Body of pancreas (tissue), 4 donors: ENCODE results near the gene PFKFB2. TPM values are rescaled to one million over a fixed set of nuclear protein-coding genes. Genes with fewer than 3 reads are reported as not detected.

Experiments used
- ATAC-seq: fragments of 150-250 bp; one replicate; pipeline ENCODE4 v1.9.1; 2016
- DNase-seq, 4 donors: peaks; one replicate each; pipeline ENCODE4 v3.0.0-alpha.2; 2019
- H3K27ac ChIP-seq, 4 donors: fragments of 200-600 bp; sonication (generic); 1 replicate in 3 of 4; 2 replicates in 1 of 4; pipeline versions ENCODE4 v1.5.1 to v1.6.1; 2016 to 2019; ENCODE audit warnings: mild to moderate bottlenecking in 1 of 4, mixed read lengths in 1 of 4, moderate library complexity in 1 of 4
- H3K27me3 ChIP-seq, 2 donors: fragments of 200-600 bp; sonication (generic); one replicate each; pipeline ENCODE4 v1.6.0; 2016; ENCODE audit warnings: mild to moderate bottlenecking in 1 of 2
- H3K36me3 ChIP-seq, 2 donors: fragments of 200-600 bp; sonication (generic); replicated peaks in 1 of 2; 2 replicates each; pipeline ENCODE4 v1.5.1; 2016; ENCODE audit warnings: low read depth in 2 of 2; ENCODE audit not compliant: insufficient read depth in 1 of 2
- H3K4me1 ChIP-seq: fragments of 200-600 bp; sonication (generic); one replicate; pipeline ENCODE4 v1.6.0; 2016
- H3K4me3 ChIP-seq, 2 donors: fragments of 200-600 bp; sonication (generic); 1 replicate in 1 of 2; 2 replicates in 1 of 2; pipeline ENCODE4 v1.5.1; 2016 to 2019
- H3K9me3 ChIP-seq, 3 donors: fragments of 200-600 bp; sonication (generic); 1 replicate in 2 of 3; 2 replicates in 1 of 3; pipeline ENCODE4 v1.5.1; 2016
- POLR2A ChIP-seq, 3 donors: fragments of 450-650 bp; IDR thresholded peaks; one replicate each; pipeline ENCODE4 v1.6.1; 2016; ENCODE audit warnings: antibody characterized with exemption in 3 of 3, mild to moderate bottlenecking in 2 of 3
- WGBS, 2 donors: methylation state at CpG; one replicate each; pipeline ENCODE4 v1.1.5; 2017; 5-methylcytosine and 5-hydroxymethylcytosine counted together
- intact Hi-C: fragments of 100-400 bp; cut with DNase I; formaldehyde crosslinking; loops from one replicate; pipeline ENCODE4 v1.15.1; 2023
- total RNA-seq, 2 donors: library from RNA; depleted of rRNA; stranded (reverse); fragments of >200 nt; gene quantifications; one replicate each; pipeline ENCODE4 v1.1.0, GENCODE V29; 2016
- TF ChIP-seq, protein P1 (sequence below), 7 experiments: fragments of 450-650 bp in 4 of 7; fragments of 200-600 bp in 3 of 7; sonication (generic) in 3 of 7; IDR thresholded peaks; one replicate each; pipeline ENCODE4 v1.5.1; 2016 to 2019; ENCODE audit warnings: antibody characterized with exemption in 7 of 7

The PFKFB2 gene
- total RNA-seq, 2 donors from 2014 or later = 4.9 to 9.3 TPM

DNA sequence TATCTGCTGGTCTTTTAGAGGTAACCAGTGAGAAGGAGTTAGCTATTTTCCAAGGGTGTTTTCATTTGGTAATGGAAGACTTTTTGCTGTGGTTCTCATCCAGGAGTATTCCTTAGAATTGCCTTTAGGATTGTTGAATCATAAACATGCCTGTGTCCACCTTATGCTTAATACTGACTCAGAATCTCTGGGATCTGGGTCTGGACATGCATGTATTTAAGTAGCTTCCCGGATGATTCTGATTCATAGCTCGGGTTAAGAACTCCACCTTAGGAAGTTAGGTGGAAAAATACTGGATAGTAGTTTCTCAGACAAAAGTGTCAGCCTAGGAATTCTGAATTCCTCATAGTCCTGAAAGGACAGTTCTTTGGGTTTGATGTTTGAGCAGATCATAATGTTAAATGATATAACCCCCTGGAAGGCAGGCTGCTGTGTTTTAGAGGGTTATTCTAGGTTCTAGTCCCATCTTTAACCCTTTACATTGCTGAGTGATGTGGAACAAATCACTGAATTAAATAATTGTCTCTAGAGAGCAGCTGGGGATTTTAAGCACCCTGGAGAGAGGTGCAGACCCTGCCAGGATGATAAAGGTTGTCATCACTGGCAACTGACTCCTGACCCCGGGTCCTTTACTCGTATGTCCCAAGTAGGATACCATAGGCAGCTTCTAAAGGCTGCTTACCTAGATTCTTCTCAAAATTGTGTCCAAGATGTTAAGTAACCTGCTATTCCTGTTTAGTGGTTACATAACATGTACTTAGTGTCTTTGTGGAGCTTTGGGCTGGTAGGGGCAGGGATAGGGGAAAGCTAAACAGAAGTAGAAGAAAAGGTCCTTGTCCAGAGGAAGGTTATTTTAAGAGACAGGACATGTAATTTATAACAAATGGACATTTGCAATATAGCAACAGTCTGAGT, 21.1 kb downstream of the PFKFB2 start:
- no peak overlapping the region for H3K27ac ChIP-seq
- intact Hi-C loops = no loop called here
- H3K36me3 ChIP-seq = peaks cover 0 to 6% of the 10 kb centered on the region in 2 donors
- WGBS, 2 donors = 54 to 68% methylated on average over 4 of the region's 4 CpGs
- H3K4me1 ChIP-seq = no peaks in the 10 kb centered on the region
- ATAC-seq (no peak), DNase-seq (no peak)
- no peaks in the 10 kb centered on the region for H3K9me3 ChIP-seq
- no peaks in the 10 kb centered on the region for H3K27me3 ChIP-seq
- TF ChIP-seq POLR2A (IDR thresholded peaks at IDR 0.05) = no peak
- TF ChIP-seq, protein P1, sequence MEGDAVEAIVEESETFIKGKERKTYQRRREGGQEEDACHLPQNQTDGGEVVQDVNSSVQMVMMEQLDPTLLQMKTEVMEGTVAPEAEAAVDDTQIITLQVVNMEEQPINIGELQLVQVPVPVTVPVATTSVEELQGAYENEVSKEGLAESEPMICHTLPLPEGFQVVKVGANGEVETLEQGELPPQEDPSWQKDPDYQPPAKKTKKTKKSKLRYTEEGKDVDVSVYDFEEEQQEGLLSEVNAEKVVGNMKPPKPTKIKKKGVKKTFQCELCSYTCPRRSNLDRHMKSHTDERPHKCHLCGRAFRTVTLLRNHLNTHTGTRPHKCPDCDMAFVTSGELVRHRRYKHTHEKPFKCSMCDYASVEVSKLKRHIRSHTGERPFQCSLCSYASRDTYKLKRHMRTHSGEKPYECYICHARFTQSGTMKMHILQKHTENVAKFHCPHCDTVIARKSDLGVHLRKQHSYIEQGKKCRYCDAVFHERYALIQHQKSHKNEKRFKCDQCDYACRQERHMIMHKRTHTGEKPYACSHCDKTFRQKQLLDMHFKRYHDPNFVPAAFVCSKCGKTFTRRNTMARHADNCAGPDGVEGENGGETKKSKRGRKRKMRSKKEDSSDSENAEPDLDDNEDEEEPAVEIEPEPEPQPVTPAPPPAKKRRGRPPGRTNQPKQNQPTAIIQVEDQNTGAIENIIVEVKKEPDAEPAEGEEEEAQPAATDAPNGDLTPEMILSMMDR (IDR thresholded peaks at IDR 0.05) = no peak
- no peak overlapping the region for H3K4me3 ChIP-seq

DNA sequence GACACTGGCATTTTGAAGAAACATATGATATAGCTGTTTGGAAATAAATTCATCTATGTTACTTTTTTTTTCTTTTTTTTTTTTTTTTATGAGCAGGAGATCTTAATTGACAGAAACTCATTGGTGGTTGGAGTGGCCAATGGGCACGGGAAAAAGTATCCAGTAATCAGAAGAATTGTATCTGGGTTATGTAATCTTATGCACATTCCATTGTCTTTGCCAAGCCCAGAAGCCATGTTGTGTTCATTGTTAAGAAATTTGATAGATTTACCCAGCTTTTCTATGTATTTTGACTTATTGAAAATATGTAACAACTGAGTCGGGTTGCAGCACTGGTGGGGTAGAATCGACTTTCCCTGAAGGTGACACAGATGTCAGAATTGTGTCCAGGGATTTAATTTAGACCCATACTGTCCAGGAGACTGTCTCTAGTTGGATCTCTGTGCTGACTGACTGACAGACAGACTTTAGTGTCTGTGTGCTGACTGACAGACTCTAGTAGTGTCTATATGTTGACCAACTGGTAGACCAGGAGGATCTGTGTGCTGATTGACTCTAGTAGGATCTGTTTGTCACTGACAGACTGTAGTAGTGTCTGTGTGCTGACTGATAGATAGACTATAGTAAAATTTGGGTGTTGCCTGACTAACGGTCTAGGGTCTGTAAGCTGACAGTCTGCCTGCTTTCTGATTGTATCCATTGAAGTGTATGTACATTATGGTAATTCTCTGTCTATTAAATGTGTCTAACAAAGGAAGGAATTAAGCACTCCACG, 23.3 kb downstream of the PFKFB2 start:
- Histone ChIP-seq H3K27ac (no peak overlapping the region), H3K27me3 (no peaks in the 10 kb centered on the region), H3K36me3 (no peaks in the 10 kb centered on the region), H3K4me1 (no peaks in the 10 kb centered on the region), H3K4me3 (no peak overlapping the region), H3K9me3 (no peaks in the 10 kb centered on the region)
- 61 to 66% methylated on average over 5 of the region's 5 CpGs for WGBS, 2 donors
- TF ChIP-seq, protein P1 (IDR thresholded peaks at IDR 0.05) = no peak
- TF ChIP-seq POLR2A (IDR thresholded peaks at IDR 0.05) = no peak
- no peak for ATAC-seq
- DNase-seq = no peak
- intact Hi-C loops = no loop called here

DNA sequence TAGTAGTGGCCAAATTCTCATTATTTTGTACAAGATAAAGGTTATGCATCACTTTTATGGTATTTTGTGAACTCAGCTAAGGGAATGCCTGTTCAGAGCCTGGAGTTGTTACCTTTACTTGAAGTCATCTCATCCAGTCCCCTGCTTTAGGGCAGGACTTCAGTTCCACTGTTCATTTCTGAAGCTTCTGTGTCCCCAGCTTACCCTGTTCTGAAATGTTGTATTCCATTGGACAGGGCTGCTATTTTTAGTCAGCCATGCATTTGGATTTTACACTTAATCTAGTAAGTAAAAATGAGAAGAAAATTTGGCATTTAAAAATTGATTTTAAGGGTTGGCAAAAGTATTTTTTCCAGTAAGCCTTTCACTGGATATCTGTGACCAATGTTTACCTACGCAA, 23.9 kb downstream of the PFKFB2 start:
- Histone ChIP-seq H3K4me1 (no peaks in the 10 kb centered on the region), H3K27ac (no peak overlapping the region), H3K27me3 (no peaks in the 10 kb centered on the region), H3K9me3 (no peaks in the 10 kb centered on the region), H3K36me3 (no peaks in the 10 kb centered on the region), H3K4me3 (no peak overlapping the region)
- WGBS, 2 donors = 97 to 100% methylated on average over 1 of the region's 1 CpG
- ATAC-seq = no peak
- DNase-seq = no peak
- intact Hi-C loops = no loop called here
- TF ChIP-seq, protein P1 (IDR thresholded peaks at IDR 0.05) = no peak
- no peak for TF ChIP-seq POLR2A (IDR thresholded peaks at IDR 0.05)

DNA sequence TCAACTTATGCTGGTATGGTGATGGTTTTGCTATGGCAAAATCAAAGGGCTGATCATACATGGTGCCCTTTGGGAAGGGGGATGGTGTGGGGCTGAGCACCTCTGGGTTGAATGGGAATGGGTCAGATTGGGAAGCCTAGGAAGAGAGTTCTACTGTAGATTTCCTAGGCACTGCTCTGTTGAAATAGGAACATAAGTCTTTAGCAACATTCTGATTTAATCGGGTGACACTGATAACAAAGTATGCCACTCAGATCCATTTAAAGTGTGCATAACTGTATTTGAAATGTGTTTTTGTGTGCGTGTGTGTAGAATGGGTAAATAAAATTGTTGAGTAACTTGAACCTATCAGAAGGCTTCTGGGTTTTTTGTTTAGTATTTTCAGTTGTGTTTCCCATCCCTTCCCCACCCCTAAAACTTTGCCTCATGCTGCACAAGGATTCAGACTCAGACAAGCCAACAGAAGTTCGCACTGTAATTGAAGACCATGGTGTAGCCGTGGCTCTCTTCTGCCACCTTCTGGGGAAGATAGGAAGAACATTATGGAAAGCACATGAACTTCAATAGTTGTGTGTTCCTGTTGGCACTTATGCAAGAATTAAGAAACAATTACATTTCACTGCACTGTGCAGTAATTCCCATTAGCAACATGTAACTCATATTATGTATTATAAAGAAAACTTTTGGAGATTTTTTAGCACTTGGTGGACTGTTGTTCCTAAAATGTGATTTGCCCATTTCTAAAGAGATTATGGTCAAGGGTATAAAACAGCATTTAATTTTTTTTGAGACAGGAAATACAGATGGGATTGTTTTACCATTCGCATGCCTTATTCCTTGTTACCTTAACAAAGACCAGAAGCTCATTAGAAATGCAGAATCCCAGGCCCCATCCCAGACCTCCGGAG, 24.6 kb downstream of the PFKFB2 start:
- no peaks in the 10 kb centered on the region for H3K9me3 ChIP-seq
- 26 to 31% methylated on average over 6 of the region's 6 CpGs for WGBS, 2 donors
- intact Hi-C loops = no loop called here
- DNase-seq (peak; percentile 68 to 84 (median 76)), ATAC-seq (peak; percentile 92)
- no peak overlapping the region for H3K27ac ChIP-seq
- H3K36me3 ChIP-seq = no peaks in the 10 kb centered on the region
- TF ChIP-seq, protein P1 (IDR thresholded peaks at IDR 0.05) = peak; percentile 83 to 96 (median 87)
- no peak for TF ChIP-seq POLR2A (IDR thresholded peaks at IDR 0.05)
- H3K4me3 ChIP-seq = no peak overlapping the region
- no peaks in the 10 kb centered on the region for H3K4me1 ChIP-seq
- no peaks in the 10 kb centered on the region for H3K27me3 ChIP-seq
